Spleen (tissue), 11 donors: ENCODE results near the gene RGS10. TPM values are rescaled to one million over a fixed set of nuclear protein-coding genes. Genes with fewer than 3 reads are reported as not detected.
A peak's percentile ranks its signal among the peaks of the same experiment; 100 is the strongest.

Source experiments
- DNase-seq: peaks from one replicate; pipeline ENCODE4 v3.0.0-alpha.2; 2020
- H3K27ac ChIP-seq, 8 donors: fragments of 200-600 bp; sonication (generic) in 7 of 8; 1 replicate in 4 of 8; 2 replicates in 4 of 8; pipeline versions ENCODE4 v1.5.0 to v1.8.0; 2016 to 2021; ENCODE audit warnings: inconsistent platforms in 4 of 8, mild to moderate bottlenecking in 4 of 8, moderate library complexity in 1 of 8
- H3K27me3 ChIP-seq, 7 donors: fragments of 200-600 bp; sonication (generic) in 6 of 7; replicated peaks in 1 of 7; 1 replicate in 4 of 7; 2 replicates in 3 of 7; pipeline versions ENCODE4 v1.5.0 to v1.8.0; 2016 to 2021; ENCODE audit warnings: inconsistent platforms in 3 of 7, mild to moderate bottlenecking in 1 of 7
- H3K36me3 ChIP-seq, 6 donors: fragments of 200-600 bp; sonication (generic) in 5 of 6; 1 replicate in 4 of 6; 2 replicates in 2 of 6; pipeline versions ENCODE4 v1.5.0 to v1.8.0; 2016 to 2021; ENCODE audit warnings: inconsistent platforms in 2 of 6
- H3K4me1 ChIP-seq, 6 donors: fragments of 200-600 bp; sonication (generic) in 5 of 6; 1 replicate in 3 of 6; 2 replicates in 3 of 6; pipeline versions ENCODE4 v1.5.0 to v1.8.0; 2016 to 2021; ENCODE audit warnings: inconsistent platforms in 3 of 6
- H3K4me3 ChIP-seq, 8 donors: fragments of 200-600 bp; sonication (generic) in 7 of 8; 1 replicate in 4 of 8; 2 replicates in 4 of 8; pipeline versions ENCODE4 v1.5.0 to v1.8.0; 2016 to 2021; ENCODE audit warnings: inconsistent platforms in 4 of 8, mild to moderate bottlenecking in 4 of 8, moderate library complexity in 2 of 8
- H3K9me3 ChIP-seq, 8 donors: fragments of 200-600 bp; sonication (generic) in 7 of 8; 1 replicate in 4 of 8; 2 replicates in 4 of 8; pipeline versions ENCODE4 v1.5.0 to v1.8.0; 2016 to 2021; ENCODE audit warnings: inconsistent platforms in 4 of 8
- POLR2A ChIP-seq, 3 donors: fragments of 450-650 bp; IDR thresholded peaks; one replicate each; pipeline ENCODE4 v1.5.1; 2017; ENCODE audit warnings: antibody characterized with exemption in 3 of 3, mild to moderate bottlenecking in 1 of 3
- POLR2AphosphoS5 ChIP-seq, 3 donors: sonication (generic); formaldehyde crosslinking; IDR thresholded peaks; one replicate each; pipeline ENCODE4 v1.5.1; 2017; ENCODE audit warnings: antibody characterized with exemption in 3 of 3
- WGBS, 5 donors: extraction: QIAGEN DNeasy Blood & Tissue Kit in 3 of 5; methylation state at CpG; one replicate each; pipeline versions ENCODE4 v1.1.5 to v1.1.7; 2013 to 2018; 5-methylcytosine and 5-hydroxymethylcytosine counted together
- intact Hi-C: fragments of 100-400 bp; cut with DNase I; formaldehyde crosslinking; loops from one replicate; pipeline ENCODE4 v1.15.0; 2023; ENCODE audit warnings: low total_unique reads
- polyA plus RNA-seq, 3 donors: library from polyadenylated mRNA; stranded (reverse); fragments of 200-250 nt; gene quantifications; one replicate each; pipeline ENCODE4 v1.2.1, GENCODE V29; 2013
- total RNA-seq, 7 donors: library from RNA; depleted of rRNA in 3 of 7; stranded (reverse); fragments of >200 nt in 3 of 7; fragmentation: NEBNext Ultra II Directional in 4 of 7; extraction: Animal tissue kit (Norgen Biotek cat#: 25700) in 4 of 7; gene quantifications; one replicate each; pipeline versions ENCODE4 v1.1.0 to v1.2.1, GENCODE V29; 2016 to 2021
- TF ChIP-seq, protein P1 (sequence below), 11 experiments: fragments of 200-600 bp in 7 of 11; fragments of 450-650 bp in 4 of 11; sonication (generic) in 4 of 11; IDR thresholded peaks in 8 of 11; conservative IDR thresholded peaks in 3 of 11; 1 replicate in 7 of 11; 2 replicates in 4 of 11; pipeline versions ENCODE4 v1.4.0 to v1.8.0; 2016 to 2021; ENCODE audit warnings: antibody characterized with exemption in 11 of 11, inconsistent platforms in 4 of 11, mild to moderate bottlenecking in 1 of 11
- donor health status: healthy with polysubstance abuse.
- donor health status: DM: no; HTN: no; CAD: no; lungs with moderate emphysema.
- donor health status: DM: no; HTN: no; CAD: no.
- donor health status: Bipolar disorder and iron deficiency.
- donor health status: healthy.
- donor health status: DM: no; HTN: no; CAD: no.
- donor health status: DM: yes; HTN: yes; CAD: no.

RGS10 gene
- total and polyA plus RNA-seq, 10 donors = 29.1 to 127 (median 49.6) TPM

DNA sequence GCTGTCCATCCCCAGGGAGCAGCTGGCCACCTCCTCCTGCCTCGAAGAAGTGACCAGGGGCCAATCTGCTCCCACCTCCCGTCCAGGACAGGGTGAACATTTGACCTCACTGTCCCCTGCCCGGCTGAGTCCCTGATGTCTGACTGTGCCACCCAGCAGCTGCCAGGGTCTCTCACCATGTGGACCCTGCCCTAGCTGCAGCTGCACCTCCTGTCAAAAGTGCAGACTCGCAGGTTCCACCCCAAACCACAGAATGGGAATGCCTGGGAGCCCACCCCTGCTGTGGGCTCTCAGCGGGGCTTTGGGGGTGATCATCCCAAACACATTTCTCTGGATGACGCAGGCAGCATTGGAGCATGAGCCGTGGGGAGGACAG lies 86.1 kb downstream of the RGS10 start:
- WGBS, 5 donors = 81 to 93% (median 88%) methylated on average over 1 to 7 of the region's 7 CpGs
- no peak for TF ChIP-seq POLR2A (IDR thresholded peaks at IDR 0.05)
- TF ChIP-seq, protein P1, sequence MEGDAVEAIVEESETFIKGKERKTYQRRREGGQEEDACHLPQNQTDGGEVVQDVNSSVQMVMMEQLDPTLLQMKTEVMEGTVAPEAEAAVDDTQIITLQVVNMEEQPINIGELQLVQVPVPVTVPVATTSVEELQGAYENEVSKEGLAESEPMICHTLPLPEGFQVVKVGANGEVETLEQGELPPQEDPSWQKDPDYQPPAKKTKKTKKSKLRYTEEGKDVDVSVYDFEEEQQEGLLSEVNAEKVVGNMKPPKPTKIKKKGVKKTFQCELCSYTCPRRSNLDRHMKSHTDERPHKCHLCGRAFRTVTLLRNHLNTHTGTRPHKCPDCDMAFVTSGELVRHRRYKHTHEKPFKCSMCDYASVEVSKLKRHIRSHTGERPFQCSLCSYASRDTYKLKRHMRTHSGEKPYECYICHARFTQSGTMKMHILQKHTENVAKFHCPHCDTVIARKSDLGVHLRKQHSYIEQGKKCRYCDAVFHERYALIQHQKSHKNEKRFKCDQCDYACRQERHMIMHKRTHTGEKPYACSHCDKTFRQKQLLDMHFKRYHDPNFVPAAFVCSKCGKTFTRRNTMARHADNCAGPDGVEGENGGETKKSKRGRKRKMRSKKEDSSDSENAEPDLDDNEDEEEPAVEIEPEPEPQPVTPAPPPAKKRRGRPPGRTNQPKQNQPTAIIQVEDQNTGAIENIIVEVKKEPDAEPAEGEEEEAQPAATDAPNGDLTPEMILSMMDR (IDR thresholded peaks at IDR 0.05 in 8 of 11, conservative IDR thresholded peaks at IDR 0.05 in 3 of 11) = no peak
- no peak for TF ChIP-seq POLR2AphosphoS5 (IDR thresholded peaks at IDR 0.05)
- no peaks in the 10 kb centered on the region for H3K9me3 ChIP-seq
- no peak overlapping the region for H3K27ac ChIP-seq
- H3K4me3 ChIP-seq = no peak overlapping the region
- intact Hi-C loops = no loop called here
- no peaks in the 10 kb centered on the region for H3K27me3 ChIP-seq
- peaks cover 0 to 82% (median 39%) of the 10 kb centered on the region in 6 donors for H3K36me3 ChIP-seq
- peaks cover 0 to 19% (median 0%) of the 10 kb centered on the region in 6 donors for H3K4me1 ChIP-seq
- no peak for DNase-seq

DNA sequence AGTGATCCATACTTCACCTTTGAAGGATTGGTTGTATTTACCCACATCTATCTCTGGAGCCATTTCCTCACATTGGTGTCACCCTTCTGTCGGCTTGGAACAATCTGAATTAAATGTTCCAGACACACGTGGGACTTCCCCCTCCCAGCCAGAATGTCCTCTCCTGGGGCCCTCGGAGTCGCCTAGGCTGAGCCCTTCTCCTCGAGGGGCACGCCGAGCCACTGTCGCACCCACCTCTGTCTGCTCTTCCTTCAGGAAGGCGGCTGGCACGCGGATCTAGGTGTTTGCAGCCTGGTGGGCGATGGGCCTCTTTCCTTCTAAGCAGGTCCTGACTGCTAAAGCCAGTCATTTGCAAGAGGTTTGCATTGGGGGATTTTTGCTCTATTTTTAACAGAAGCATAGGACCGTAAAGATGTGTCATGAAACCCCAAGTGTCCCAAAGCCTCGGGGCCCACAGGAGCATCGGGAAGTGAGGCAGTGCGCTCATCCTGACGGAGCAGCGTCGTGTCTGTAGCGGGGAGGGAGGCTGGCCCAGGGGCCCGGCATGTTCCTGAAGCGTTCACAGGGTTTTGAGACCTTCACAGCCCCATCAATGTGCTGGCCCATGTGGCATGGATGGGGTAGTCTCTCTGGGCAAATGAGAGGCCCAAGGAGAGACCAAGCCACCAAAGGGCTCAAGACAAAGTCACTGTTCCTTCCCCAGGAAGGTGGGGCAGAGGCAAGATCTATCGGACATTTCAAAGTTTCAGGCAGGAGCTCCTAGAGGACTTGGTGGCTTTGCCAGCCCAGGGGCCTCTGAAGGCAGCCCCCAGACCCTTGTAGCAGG lies 86.7 kb downstream of the RGS10 start:
- intact Hi-C loops = no loop called here
- no peak overlapping the region for H3K27ac ChIP-seq
- H3K4me3 ChIP-seq = no peak overlapping the region
- peak; percentile 66 for DNase-seq
- peaks cover 0 to 88% (median 41%) of the 10 kb centered on the region in 6 donors for H3K36me3 ChIP-seq
- TF ChIP-seq, protein P1 (IDR thresholded peaks at IDR 0.05 in 8 of 11, conservative IDR thresholded peaks at IDR 0.05 in 3 of 11) = no peak
- TF ChIP-seq POLR2AphosphoS5 (IDR thresholded peaks at IDR 0.05) = peak in 2 of 3 donors; percentile 9 to 19
- 79 to 90% (median 84%) methylated on average over 20 to 23 of the region's 23 CpGs for WGBS, 5 donors
- H3K27me3 ChIP-seq = no peaks in the 10 kb centered on the region
- H3K9me3 ChIP-seq = no peaks in the 10 kb centered on the region
- peaks cover 0 to 15% (median 0%) of the 10 kb centered on the region in 6 donors for H3K4me1 ChIP-seq

DNA sequence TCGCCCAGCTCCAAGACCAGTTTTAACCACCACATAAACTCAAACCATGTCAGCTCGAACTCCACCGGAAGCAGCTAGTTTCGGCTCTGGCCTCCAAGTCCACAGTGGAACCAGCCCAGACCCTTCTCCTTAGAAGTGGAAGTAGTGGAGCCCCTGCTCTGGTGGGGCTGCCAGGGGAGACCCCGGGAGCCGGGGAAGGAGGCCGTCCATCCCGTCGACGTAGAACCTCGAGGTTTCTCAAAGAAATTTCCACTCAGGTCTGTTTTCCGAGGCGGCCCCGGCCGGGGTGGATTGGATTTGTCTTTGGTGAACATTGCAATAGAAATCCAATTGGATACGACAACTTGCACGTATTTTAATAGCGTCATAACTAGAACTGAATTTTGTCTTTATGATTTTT lies 87.5 kb downstream of the RGS10 start:
- intact Hi-C loops = no loop called here
- H3K4me1 ChIP-seq = peaks cover 0 to 13% (median 0%) of the 10 kb centered on the region in 6 donors
- TF ChIP-seq POLR2A (IDR thresholded peaks at IDR 0.05) = no peak
- TF ChIP-seq, protein P1 (IDR thresholded peaks at IDR 0.05 in 8 of 11, conservative IDR thresholded peaks at IDR 0.05 in 3 of 11) = no peak
- TF ChIP-seq POLR2AphosphoS5 (IDR thresholded peaks at IDR 0.05) = no peak
- peaks cover 0 to 96% (median 41%) of the 10 kb centered on the region in 6 donors for H3K36me3 ChIP-seq
- H3K9me3 ChIP-seq = no peaks in the 10 kb centered on the region
- no peaks in the 10 kb centered on the region for H3K27me3 ChIP-seq
- WGBS, 5 donors = 93 to 98% (median 95%) methylated on average over 18 of the region's 18 CpGs
- no peak overlapping the region for H3K27ac ChIP-seq
- no peak for DNase-seq
- no peak overlapping the region for H3K4me3 ChIP-seq

DNA sequence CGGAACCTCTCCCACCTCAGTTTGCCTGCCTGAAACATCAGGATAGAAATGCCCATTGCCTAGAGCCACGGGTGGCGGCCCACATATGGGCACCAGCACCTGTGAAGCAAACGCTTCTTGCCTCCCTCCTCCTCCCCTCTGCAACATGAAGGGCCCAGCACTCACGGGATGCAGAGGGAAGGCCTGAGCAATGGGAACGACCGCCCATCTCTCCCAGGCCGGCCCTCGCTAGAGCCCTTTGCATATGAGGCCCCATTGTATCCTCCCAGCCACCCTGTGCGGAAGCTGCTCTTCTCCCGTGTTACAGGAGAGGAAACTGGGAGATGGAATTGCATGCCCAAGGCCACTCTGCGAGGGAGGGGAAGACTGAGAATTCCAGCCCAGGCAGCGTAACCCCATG lies 88.2 kb downstream of the RGS10 start:
- Histone ChIP-seq H3K27ac (no peak overlapping the region), H3K9me3 (no peaks in the 10 kb centered on the region), H3K4me3 (no peak overlapping the region), H3K36me3 (peaks cover 0 to 100% (median 41%) of the 10 kb centered on the region in 6 donors), H3K27me3 (no peaks in the 10 kb centered on the region), H3K4me1 (peaks cover 0 to 20% (median 0%) of the 10 kb centered on the region in 6 donors)
- TF ChIP-seq POLR2A (IDR thresholded peaks at IDR 0.05) (no peak), POLR2AphosphoS5 (IDR thresholded peaks at IDR 0.05) (peak in 1 of 3 donors; percentile 28)
- intact Hi-C loops = no loop called here
- 87 to 94% (median 90%) methylated on average over 7 to 13 of the region's 13 CpGs for WGBS, 5 donors
- DNase-seq = no peak
